ENCODE data around the gene ISCA2. TPM values are rescaled to one million over a fixed set of nuclear protein-coding genes. Genes with fewer than 3 reads are reported as not detected.
"Not testable (repeated sequence)": the region's sequence is repeated elsewhere in the genome, so short reads cannot be mapped to it uniquely, and the experiment has no call there.

The ISCA2 gene
- total and polyA plus RNA-seq, 2 donors (not counting 1 experiment from before 2014, with no cell fraction given) = 14.1 to 28.3 TPM

DNA sequence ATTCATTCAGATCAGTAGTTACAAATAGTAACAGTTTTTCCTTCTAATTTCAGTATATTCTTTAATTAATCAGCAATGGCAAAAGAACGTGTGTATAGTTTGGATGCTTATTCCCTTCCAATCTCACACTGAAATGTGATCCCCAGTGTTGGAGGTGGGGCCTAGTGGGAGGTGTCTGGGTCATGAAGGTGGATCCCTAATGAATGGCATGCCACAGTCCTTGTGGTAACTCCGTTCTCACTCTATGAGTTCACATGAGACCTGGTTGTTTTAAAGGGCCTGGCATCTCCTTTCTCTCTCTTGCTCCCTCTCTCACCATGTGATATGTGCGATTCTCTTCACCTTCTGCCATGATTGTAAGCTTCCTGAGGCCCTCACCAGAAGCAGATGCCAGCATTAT is 48.7 kb upstream of the ISCA2 start:
- POLR2A ChIA-PET = no interaction called here
- no peak overlapping the region for H3K9ac ChIP-seq (ENCODE audit: low read length)
- H3K4me1 ChIP-seq (ENCODE audit: control insufficient read depth in 2 of 2, insufficient read depth in 2 of 2, low read length in 2 of 2) = no peaks in the 10 kb centered on the region
- H3K4me1 Mint-ChIP-seq = no peaks in the 10 kb centered on the region
- whole genome bisulfite sequencing (ENCODE audit: insufficient coverage) = 100% methylated on average over 1 of the region's 3 CpGs
- peaks cover 0 to 3% (median 0%) of the 10 kb centered on the region in 3 donors for H3K9me3 ChIP-seq (ENCODE audit: control extremely low read depth in 1 of 3, control insufficient read depth in 2 of 3, insufficient read depth in 1 of 3, low read length in 2 of 3)
- CTCF ChIA-PET = no interaction called here
- no peaks in the 10 kb centered on the region for H3K9me3 Mint-ChIP-seq (ENCODE audit: insufficient read depth)
- H3K27me3 Mint-ChIP-seq = peaks cover 12% of the 10 kb centered on the region
- no peaks in the 10 kb centered on the region for H3K36me3 ChIP-seq (replicated peaks in 1 of 2; ENCODE audit: control extremely low read depth in 1 of 2, control insufficient read depth in 1 of 2, extremely low read depth in 1 of 2, insufficient read depth in 2 of 2, low read length in 1 of 2)
- H3K27me3 ChIP-seq (replicated peaks in 1 of 4; ENCODE audit: control extremely low read depth in 1 of 4, control insufficient read depth in 3 of 4, insufficient read depth in 4 of 4, low read length in 3 of 4) = no peaks in the 10 kb centered on the region
- no peak overlapping the region for H3K4me3 Mint-ChIP-seq
- no peak overlapping the region for H3K27ac Mint-ChIP-seq
- H3K4me3 ChIP-seq (ENCODE audit: control extremely low read depth in 1 of 5, extremely low read depth in 1 of 5, insufficient read depth in 1 of 5, low read depth in 2 of 5, low read length in 4 of 5) = no peak overlapping the region
- ATAC-seq (ENCODE audit: low read depth) = no peak
- TF ChIP-seq EZH2 (IDR thresholded peaks at IDR 0.05; ENCODE audit: borderline replicate concordance, insufficient read depth, low read depth, low read length, poor library complexity, severe bottlenecking) (no peak), CTCF (IDR thresholded peaks at IDR 0.05) (no peak)
- H3K4me2 ChIP-seq (replicated peaks; ENCODE audit: low read depth, low read length, poor library complexity, severe bottlenecking) = no peak overlapping the region
- DNase-seq = no peak
- intact Hi-C loops (cut with micrococcal nuclease) = no loop called here
- H3K27ac ChIP-seq (ENCODE audit: low read length in 2 of 2) = no peak overlapping the region
- H2AFZ ChIP-seq (ENCODE audit: insufficient read depth, low read depth, low read length, poor library complexity, severe bottlenecking) = no peak overlapping the region
- no peaks in the 10 kb centered on the region for H3K79me2 ChIP-seq (ENCODE audit: control insufficient read depth, insufficient read depth, low read length)
- no peaks in the 10 kb centered on the region for H4K20me1 ChIP-seq (ENCODE audit: control insufficient read depth, insufficient read depth, low read length, poor library complexity, severe bottlenecking)

- H3K9me3 ChIP-seq (ENCODE audit: control extremely low read depth in 1 of 3, control insufficient read depth in 2 of 3, insufficient read depth in 1 of 3, low read length in 2 of 3); POLR2A ChIA-PET; intact Hi-C loops (cut with micrococcal nuclease); H3K27me3 Mint-ChIP-seq; H4K20me1 ChIP-seq (ENCODE audit: control insufficient read depth, insufficient read depth, low read length, poor library complexity, severe bottlenecking); H3K9ac ChIP-seq (ENCODE audit: low read length); H3K36me3 ChIP-seq (replicated peaks in 1 of 2; ENCODE audit: control extremely low read depth in 1 of 2, control insufficient read depth in 1 of 2, extremely low read depth in 1 of 2, insufficient read depth in 2 of 2, low read length in 1 of 2); H3K4me3 ChIP-seq (ENCODE audit: control extremely low read depth in 1 of 5, extremely low read depth in 1 of 5, insufficient read depth in 1 of 5, low read depth in 2 of 5, low read length in 4 of 5); H3K4me3 Mint-ChIP-seq; DNase-seq; H3K9me3 Mint-ChIP-seq (ENCODE audit: insufficient read depth); H3K4me1 ChIP-seq (ENCODE audit: control insufficient read depth in 2 of 2, insufficient read depth in 2 of 2, low read length in 2 of 2); H3K27me3 ChIP-seq (replicated peaks in 1 of 4; ENCODE audit: control extremely low read depth in 1 of 4, control insufficient read depth in 3 of 4, insufficient read depth in 4 of 4, low read length in 3 of 4); ATAC-seq (ENCODE audit: low read depth); H3K27ac Mint-ChIP-seq; H3K27ac ChIP-seq (ENCODE audit: low read length in 2 of 2); H3K79me2 ChIP-seq (ENCODE audit: control insufficient read depth, insufficient read depth, low read length); H2AFZ ChIP-seq (ENCODE audit: insufficient read depth, low read depth, low read length, poor library complexity, severe bottlenecking); H3K4me2 ChIP-seq (replicated peaks; ENCODE audit: low read depth, low read length, poor library complexity, severe bottlenecking); H3K4me1 Mint-ChIP-seq: not testable (repeated sequence)
- CTCF ChIA-PET = interaction anchor here (1.6 kb wide), 1 partner anchor 25 kb away, joined by 5 read pairs; no protein-coding TSS in a partner anchor
- WGBS (ENCODE audit: insufficient coverage) = 100% methylated on average over 2 of the region's 5 CpGs
Observed at GRCh38 chr14:74454397-74454796, 39.2 kb upstream of the ISCA2 start.
